CD4-positive, alpha-beta T cell treated with Interferon alpha-2 for 1 hour (primary cell): Measurements from ENCODE around the gene SASH1.

Experiments
- DNase-seq, 2 donors: peaks; one replicate each; pipeline ENCODE4 v3.0.0-alpha.2; 2020 to 2022

Gene SASH1

GRCh38 chr6:148342350-148343046 lies at the start of gene SASH1:
Gene SASH1, plus strand, starts transcription at chr6:148342838. Its CDS starts 230 bp downstream, at chr6:148343068.
- peak in 1 of 2 donors; percentile 8 for DNase-seq

- DNase-seq: no peak
Observed at GRCh38 chr6:148293181-148293995, 49.2 kb upstream of the SASH1 start.

DNA sequence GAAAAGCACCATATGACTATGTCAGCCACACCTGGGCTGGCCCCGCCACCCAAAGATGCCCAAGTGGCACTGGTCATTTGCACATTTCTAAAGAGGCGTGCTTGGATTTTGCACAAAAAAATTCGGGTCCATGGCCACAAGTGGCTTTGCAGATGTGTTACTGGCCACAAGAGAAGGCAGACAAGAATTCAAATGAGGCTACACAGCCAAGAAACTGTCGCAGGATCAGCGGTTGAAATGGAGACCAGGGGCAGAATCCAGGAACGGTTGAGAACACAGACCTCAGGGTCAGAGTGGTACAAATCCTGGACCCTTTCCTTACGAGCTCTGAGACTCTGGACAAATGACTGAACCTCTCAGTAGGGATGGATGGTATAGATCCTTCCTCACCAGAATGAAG lies 48.6 kb upstream of the SASH1 start:
- DNase-seq: no peak

DNA sequence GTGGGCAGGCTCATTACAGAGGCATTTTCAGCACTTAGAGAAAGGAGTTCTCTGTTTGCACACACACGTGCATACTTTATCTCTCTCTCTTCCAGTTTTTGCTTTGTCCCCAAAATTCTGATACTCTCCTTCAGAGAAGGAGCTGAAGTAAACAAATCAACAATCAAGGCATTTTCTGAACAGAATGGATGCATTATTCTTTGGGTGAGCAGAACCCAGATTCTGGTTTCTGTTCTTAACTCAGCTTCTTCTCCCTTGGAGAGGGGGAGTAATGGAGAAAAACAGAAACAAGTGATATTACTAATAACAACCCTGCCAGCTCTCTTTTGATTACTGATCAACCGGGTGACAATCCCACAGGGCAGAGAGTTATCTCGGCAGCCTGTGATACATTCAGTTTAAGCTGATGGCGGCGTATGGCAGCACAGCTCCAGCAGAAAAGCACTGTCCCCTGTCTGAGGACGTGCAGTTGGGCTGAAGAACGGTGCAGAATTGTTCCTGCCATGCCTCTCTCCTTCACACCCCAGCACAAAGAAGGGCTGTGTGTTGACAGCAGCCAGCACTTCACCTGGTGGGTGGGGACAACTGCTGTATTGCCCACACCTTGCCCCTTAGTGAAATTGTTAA lies 47.3 kb upstream of the SASH1 start:
- no peak for DNase-seq

- no peak for DNase-seq
Observed at GRCh38 chr6:148296771-148297170, 45.9 kb upstream of the SASH1 start.

GRCh38 chr6:148298683-148299082 lies 44.0 kb upstream of the SASH1 start:
- DNase-seq: no peak

DNA sequence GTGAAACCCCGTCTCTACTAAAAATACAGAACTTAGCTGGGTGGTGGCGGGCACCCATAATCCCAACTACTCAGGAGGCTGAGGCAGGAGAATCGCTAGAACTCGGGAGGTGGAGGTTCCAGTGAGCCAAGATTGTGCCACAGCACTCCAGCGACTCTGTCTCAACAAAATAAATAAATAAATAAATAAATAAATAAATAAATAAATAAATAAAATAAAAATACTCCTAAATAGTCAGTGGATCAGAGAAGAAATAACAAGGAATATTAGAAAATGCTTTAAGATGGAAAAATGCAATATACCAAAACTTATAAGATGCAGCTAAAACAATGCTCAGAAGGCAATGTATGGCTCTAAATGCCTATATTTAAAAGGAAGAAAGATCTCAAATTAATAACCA lies 39.0 kb upstream of the SASH1 start:
- DNase-seq: no peak

GRCh38 chr6:148304976-148305375 lies 37.7 kb upstream of the SASH1 start:
- DNase-seq: no peak

DNA sequence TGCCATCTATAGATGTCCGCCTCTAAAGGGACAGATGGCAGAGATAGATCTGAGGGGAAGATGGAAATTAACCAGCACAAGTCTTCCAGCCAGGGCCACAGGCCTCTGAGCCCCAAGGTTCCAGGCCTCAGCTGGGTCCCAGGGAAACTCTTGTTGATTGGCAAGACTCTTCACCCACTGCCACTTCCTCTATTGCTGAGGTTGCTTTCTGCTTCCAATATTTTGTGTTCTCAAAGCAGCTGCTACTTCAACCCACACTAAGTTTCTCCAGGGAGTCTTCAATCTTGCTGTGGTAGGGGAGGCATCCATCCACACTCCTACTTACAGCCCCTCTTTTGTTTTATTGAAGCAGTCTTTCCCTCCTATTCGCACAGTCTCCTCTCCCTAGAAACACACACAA lies 36.4 kb upstream of the SASH1 start:
- DNase-seq: no peak

DNA sequence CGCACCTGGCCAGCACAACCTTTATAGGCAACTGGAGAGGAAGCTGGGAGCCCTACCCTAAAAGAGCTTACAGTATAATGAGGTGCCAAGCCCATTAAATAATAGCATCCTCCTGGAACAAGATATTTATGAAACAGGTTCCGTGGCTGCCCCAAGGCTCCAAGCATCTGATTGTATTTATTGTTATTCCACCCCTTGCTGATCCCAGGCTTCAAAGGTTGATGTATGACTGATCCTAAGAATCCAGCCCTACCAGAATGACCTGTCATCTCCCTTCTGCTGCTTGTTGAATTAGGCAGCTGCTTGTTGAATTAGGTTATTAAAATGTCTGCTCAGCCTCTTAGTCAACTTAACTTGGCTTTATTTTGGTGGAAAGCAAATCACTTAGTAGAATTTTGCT lies 35.2 kb upstream of the SASH1 start:
- no peak for DNase-seq

- no peak for DNase-seq
Observed at GRCh38 chr6:148309301-148309700, 33.3 kb upstream of the SASH1 start.

DNA sequence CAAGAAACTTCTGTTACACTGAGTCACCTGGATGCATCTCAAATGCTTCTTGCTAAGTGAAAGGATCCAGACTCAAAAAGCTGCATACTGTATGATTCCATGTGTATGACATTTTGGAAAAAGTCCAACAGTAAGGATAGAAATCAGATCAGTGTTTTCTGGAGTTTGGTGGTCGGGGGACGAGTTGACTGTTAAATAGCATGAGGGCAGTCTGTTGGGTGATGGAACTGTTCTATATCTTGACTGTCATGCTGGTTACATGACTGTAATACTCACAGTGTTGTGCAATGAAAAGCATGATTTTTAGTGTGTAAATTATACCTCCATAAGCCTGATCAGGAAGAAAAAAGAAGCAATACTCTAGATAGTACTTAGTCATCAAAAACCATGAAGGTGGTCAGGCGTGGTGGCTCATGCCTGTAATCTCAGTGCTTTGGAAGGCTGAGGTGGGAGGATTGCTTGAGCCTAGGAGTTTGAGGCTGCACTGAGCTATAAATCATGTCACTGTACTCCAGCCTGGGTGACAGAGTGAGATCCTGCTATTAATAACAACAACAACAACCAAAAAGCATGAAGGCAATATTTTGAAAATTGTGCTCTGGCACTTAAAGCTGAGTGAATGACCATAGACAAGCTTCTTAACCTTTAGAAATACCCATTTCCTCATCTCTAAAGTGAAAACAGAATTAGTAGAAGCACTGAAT lies 30.5 kb upstream of the SASH1 start:
- no peak for DNase-seq

DNA sequence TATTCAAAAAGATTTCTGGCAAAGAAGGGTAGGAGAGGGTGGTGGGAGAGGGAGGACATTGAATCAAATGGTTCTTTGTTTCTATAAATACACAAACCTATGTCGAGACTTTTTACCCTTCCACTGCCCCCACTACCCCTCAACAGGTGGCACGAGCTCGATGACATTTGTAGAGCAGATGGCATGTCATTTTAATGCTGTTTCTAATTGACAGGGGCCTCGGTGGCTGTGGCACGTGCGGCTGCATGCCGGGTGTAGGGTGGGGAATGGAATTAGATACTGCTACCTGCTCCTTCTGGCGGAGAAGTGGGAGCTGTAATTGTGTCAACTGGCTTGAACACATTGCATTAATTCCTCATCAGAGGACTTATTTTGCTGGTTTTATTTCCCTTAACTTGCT lies 29.1 kb upstream of the SASH1 start:
- DNase-seq: no peak

DNA sequence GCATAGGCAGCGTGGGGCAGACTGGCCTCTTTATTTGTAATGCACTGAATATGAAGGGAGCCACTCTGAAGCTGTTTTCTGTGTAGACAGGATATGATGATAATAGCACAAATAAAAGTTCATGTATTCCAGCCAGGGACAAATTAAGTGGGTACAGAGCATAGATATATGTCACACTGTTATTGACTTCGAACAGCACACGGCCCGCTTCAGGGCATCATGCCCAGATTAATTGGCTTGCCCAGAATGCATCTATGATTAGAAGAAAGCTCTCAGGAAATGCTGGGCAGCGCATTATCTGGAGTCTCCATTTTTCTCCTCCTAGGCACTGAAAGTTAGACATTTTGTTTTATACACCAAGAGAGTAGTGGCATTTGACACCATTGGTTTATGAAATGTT lies 26.3 kb upstream of the SASH1 start:
- DNase-seq: no peak

DNA sequence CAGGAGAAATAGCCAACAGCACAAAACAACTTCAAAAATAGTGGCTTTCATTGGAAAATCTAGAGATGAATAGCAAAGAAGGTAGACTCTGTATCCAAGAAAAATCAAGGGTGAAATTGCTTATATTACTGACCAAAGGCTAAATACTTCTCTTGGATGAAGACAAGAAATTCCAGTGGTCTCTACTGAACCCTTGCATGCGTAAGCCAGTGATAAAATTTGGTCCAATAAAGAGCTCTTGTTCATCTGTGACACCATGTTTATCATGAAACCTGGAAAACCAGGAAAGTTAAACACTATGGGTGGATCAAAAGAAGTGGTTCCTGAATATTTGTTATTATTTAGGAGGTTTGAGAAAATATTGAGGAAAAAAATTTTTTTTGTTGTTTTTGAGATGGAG lies 25.6 kb upstream of the SASH1 start:
- no peak for DNase-seq

DNA sequence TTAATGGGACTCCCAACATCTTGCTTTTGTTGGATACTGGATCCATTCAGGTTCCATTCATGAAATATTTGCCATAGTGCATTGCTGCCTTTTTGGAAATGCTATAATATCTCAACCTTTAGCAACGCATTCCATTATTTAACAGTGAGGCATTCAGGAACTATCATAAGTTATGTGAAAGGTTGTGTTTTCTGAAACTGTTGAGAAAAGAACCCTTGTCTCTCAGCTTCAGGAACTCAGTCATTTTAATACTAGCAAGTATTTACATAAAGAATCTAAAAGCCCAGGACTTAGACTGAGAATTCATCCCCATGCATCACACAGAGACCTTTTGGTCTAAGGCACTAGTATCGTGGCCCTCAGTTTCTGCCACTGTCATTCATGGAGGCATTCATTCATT lies 24.9 kb upstream of the SASH1 start:
- no peak for DNase-seq

DNA sequence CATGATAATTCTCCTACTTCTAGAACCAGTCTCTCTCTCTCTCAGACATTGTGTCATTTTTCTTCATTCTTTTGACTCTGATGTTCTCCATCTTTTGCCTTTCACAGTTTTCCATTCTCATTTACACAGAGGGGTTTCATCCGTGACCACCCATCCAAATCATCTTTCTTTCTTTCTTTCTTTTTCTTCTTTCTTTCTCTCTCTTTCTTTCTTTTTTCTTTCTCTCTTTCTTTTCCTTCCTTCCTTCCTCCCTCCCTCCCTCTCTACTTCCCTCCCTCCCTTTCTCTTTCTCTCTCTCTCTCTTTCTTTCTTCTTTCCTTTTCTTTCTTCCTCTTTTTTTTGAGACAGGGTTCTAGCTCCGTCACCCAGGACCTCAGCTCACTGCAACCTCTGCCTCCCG lies 19.9 kb upstream of the SASH1 start:
- DNase-seq: no peak

DNA sequence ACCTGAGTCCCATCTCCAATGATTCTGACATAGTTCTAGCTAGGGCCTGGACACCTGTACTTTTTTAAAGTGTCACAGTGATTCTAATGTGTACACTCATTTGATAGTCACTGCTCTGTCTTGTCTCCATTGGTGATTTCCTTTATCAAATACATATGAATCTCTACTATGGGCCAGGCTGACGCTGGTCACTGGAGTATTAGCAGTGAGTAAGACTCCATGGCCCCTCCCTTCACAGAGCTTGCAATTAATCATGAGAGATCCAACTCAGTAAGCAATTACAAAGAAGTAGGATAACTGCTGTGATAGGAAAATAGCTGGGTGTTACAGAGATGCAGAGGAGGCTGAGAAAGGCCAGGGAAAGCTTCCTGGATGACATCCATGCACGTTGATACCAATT lies 19.3 kb upstream of the SASH1 start:
- DNase-seq: no peak

- no peak for DNase-seq
Observed at GRCh38 chr6:148324297-148324985, 18.2 kb upstream of the SASH1 start.

- no peak for DNase-seq
Observed at GRCh38 chr6:148325316-148326068, 17.1 kb upstream of the SASH1 start.

DNA sequence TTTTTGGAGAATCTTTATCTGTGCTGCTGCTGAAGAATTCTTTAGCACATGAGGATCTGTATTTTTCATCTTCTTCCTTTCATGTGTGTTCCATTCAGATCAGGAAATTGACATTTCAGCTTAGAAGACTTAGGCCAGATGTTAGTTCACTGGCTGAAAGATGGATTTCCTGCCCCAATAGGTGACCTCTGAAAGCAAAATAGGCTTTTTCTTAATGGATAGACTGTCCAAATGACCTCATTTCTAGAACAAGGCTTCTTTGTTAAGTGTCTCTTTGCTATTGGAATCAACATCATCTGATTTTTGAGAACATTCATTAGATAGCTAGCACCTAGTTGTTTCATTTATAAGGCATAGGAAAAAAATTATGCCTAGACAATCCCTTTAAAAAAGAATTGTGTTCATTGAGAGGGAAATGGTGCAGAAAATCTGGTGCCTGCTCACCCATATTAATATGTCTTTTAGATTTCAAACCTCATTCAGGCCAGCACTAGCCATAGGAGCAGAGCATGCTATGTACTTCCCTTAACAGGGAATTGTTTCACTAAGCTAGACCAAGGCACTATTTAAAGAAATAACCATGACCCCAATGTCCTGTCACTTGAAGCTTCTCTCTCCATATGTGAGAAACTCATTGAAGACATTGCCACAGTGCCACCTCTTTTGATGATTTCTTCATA lies 13.6 kb upstream of the SASH1 start:
- no peak for DNase-seq
